Motor neuron (in vitro differentiated cells): ENCODE results near the gene TECPR2. TPM values are rescaled to one million over a fixed set of nuclear protein-coding genes. Genes with fewer than 3 reads are reported as not detected.

Experiments used
- ATAC-seq, 8 experiments: fragments of 200-7000 bp; cut with Tn5 transposase; replicated peaks in 6 of 8; 2 replicates each; pipeline ENCODE4 v1.8.0; 2021; ENCODE audit warnings: mild to moderate bottlenecking in 8 of 8, moderate library complexity in 8 of 8
- H3K27ac ChIP-seq, 2 donors: fragments of 250-450 bp; sonication (Bioruptor Pico); 2 replicates each; pipeline ENCODE4 v1.9.0; 2021; ENCODE audit warnings: antibody characterized with exemption in 2 of 2, mild to moderate bottlenecking in 2 of 2, moderate library complexity in 1 of 2
- H3K4me1 ChIP-seq, 2 donors: fragments of 250-450 bp; sonication (Bioruptor Pico); replicated peaks in 1 of 2; 2 replicates each; pipeline ENCODE4 v1.6.1; 2021; ENCODE audit warnings: antibody characterized with exemption in 2 of 2, mild to moderate bottlenecking in 2 of 2, moderate library complexity in 1 of 2
- H3K4me3 ChIP-seq, 5 donors: fragments of 250-450 bp; sonication (Bioruptor Pico); 2 replicates each; pipeline ENCODE4 v1.9.0; 2021; ENCODE audit warnings: antibody characterized with exemption in 5 of 5, mild to moderate bottlenecking in 5 of 5, moderate library complexity in 4 of 5
- WGBS, 10 experiments: fragments of 450-650 bp; shearing (Covaris generic); methylation state at CpG; one replicate each; pipeline ENCODE4 v1.0.0; 2022; 5-methylcytosine and 5-hydroxymethylcytosine counted together
- in situ Hi-C, 9 experiments: fragments of 400-800 bp; cut with MboI; loops; one replicate each; pipeline ENCODE4 v1.15.0; 2021; ENCODE audit warnings: low sequenced_read_pairs in 9 of 9, low pct_unique_long_range_greater_than_20kb in 2 of 9; ENCODE audit not compliant: unreplicated experiment in 9 of 9
- total RNA-seq, 8 experiments: library from RNA; unstranded; fragments of 300-600 nt; gene quantifications; 2 replicates each; pipeline versions ENCODE4 v1.2.3 to v1.2.4, GENCODE V29; 2022

The TECPR2 gene
- total RNA-seq, 8 experiments from 2014 or later: 6.5 to 14.2 (median 9.3) TPM

- H3K4me1 ChIP-seq: peaks cover 14 to 18% of the 10 kb centered on the region in 2 donors
- no peak overlapping the region for H3K4me3 ChIP-seq
- in situ Hi-C loops: no loop called here
- no peak overlapping the region for H3K27ac ChIP-seq
- ATAC-seq: no peak
- WGBS, 10 experiments: 44 to 95% (median 87%) methylated on average over 1 to 12 of the region's 20 CpGs; no CpG with 5 or more reads in 1 of the 10 experiments
Measured at GRCh38 chr14:102501751-102502315, 139.1 kb downstream of the TECPR2 start.

- Histone ChIP-seq H3K4me3 (no peak overlapping the region), H3K4me1 (peaks cover 14 to 18% of the 10 kb centered on the region in 2 donors), H3K27ac (no peak overlapping the region)
- 83 to 100% (median 97%) methylated on average over 1 to 7 of the region's 10 CpGs; no CpG with 5 or more reads in 4 of the 10 experiments for WGBS, 10 experiments
- no peak for ATAC-seq
- in situ Hi-C loops: no loop called here
Measured at GRCh38 chr14:102502571-102502970, 139.8 kb downstream of the TECPR2 start.

GRCh38 chr14:102503641-102504327 lies 141.0 kb downstream of the TECPR2 start:
- peak overlapping the region; percentile 82 to 95 for H3K27ac ChIP-seq
- ATAC-seq: peak in 1 of 8 experiments; percentile 8
- in situ Hi-C loops: no loop called here

GRCh38 chr14:102504328-102504999 lies 141.7 kb downstream of the TECPR2 start:
- Histone ChIP-seq H3K4me3 (no peak overlapping the region), H3K27ac (peak overlapping the region; percentile 82 to 95), H3K4me1 (peaks cover 14 to 18% of the 10 kb centered on the region in 2 donors)
- in situ Hi-C loops: no loop called here
- 33 to 96% (median 69%) methylated on average over 3 to 7 of the region's 18 CpGs; no CpG with 5 or more reads in 4 of the 10 experiments for WGBS, 10 experiments
- peak in 5 of 8 experiments; percentile 60 to 83 (median 80) for ATAC-seq

More at GRCh38 chr14:102503641-102504327, 141.0 kb downstream of the TECPR2 start:
- H3K4me3 ChIP-seq: no peak overlapping the region
- peaks cover 14 to 18% of the 10 kb centered on the region in 2 donors for H3K4me1 ChIP-seq
- 40 to 100% (median 94%) methylated on average over 1 to 6 of the region's 12 CpGs; no CpG with 5 or more reads in 1 of the 10 experiments for WGBS, 10 experiments

GRCh38 chr14:102505000-102505619 lies 142.4 kb downstream of the TECPR2 start:
- in situ Hi-C loops: no loop called here
- no peak overlapping the region for H3K4me3 ChIP-seq
- no peak for ATAC-seq
- H3K27ac ChIP-seq: peak overlapping the region; percentile 82 to 95
- 43% methylated on average over 3 of the region's 7 CpGs; no CpG with 5 or more reads in 9 of the 10 experiments for WGBS, 10 experiments
- H3K4me1 ChIP-seq: peaks cover 14 to 18% of the 10 kb centered on the region in 2 donors

- no peak overlapping the region for H3K27ac ChIP-seq
- no peak for ATAC-seq
- in situ Hi-C loops: no loop called here
- H3K4me3 ChIP-seq: no peak overlapping the region
- 80 to 86% (median 83%) methylated on average over 3 to 6 of the region's 19 CpGs; no CpG with 5 or more reads in 7 of the 10 experiments for WGBS, 10 experiments
- H3K4me1 ChIP-seq: peaks cover 18 to 22% of the 10 kb centered on the region in 2 donors
Measured at GRCh38 chr14:102505775-102506625, 143.3 kb downstream of the TECPR2 start.

- in situ Hi-C loops: no loop called here
- peaks cover 18 to 22% of the 10 kb centered on the region in 2 donors for H3K4me1 ChIP-seq
- H3K4me3 ChIP-seq: no peak overlapping the region
- WGBS, 10 experiments: 94 to 100% (median 98%) methylated on average over 1 to 6 of the region's 11 CpGs; no CpG with 5 or more reads in 6 of the 10 experiments
- no peak for ATAC-seq
- H3K27ac ChIP-seq: no peak overlapping the region
Measured at GRCh38 chr14:102506626-102506925, 143.8 kb downstream of the TECPR2 start.

- Histone ChIP-seq H3K27ac (no peak overlapping the region), H3K4me3 (no peak overlapping the region), H3K4me1 (peaks cover 18 to 22% of the 10 kb centered on the region in 2 donors)
- ATAC-seq: no peak
- 86 to 98% (median 93%) methylated on average over 3 to 25 of the region's 115 CpGs; no CpG with 5 or more reads in 5 of the 10 experiments for WGBS, 10 experiments
- in situ Hi-C loops: no loop called here
Measured at GRCh38 chr14:102507081-102507856, 144.5 kb downstream of the TECPR2 start.

GRCh38 chr14:102507857-102508312 lies 145.1 kb downstream of the TECPR2 start:
- no peak for ATAC-seq
- Histone ChIP-seq H3K27ac (no peak overlapping the region), H3K4me1 (peaks cover 18 to 22% of the 10 kb centered on the region in 2 donors), H3K4me3 (peak overlapping the region in 1 of 5 donors; percentile 96)
- 100% methylated on average over 1 to 3 of the region's 21 CpGs; no CpG with 5 or more reads in 8 of the 10 experiments for WGBS, 10 experiments
- in situ Hi-C loops: no loop called here

GRCh38 chr14:102508410-102508773 lies 145.7 kb downstream of the TECPR2 start:
- H3K27ac ChIP-seq: no peak overlapping the region
- ATAC-seq: peak in 2 of 8 experiments; percentile 1 to 5
- WGBS, 10 experiments: 90 to 100% methylated on average over 1 to 2 of the region's 14 CpGs; no CpG with 5 or more reads in 8 of the 10 experiments
- peak overlapping the region; percentile 62 to 96 (median 66) for H3K4me3 ChIP-seq
- H3K4me1 ChIP-seq: peaks cover 18 to 22% of the 10 kb centered on the region in 2 donors
- in situ Hi-C loops: no loop called here

- Histone ChIP-seq H3K27ac (peak overlapping the region in 1 of 2 donors; percentile 57), H3K4me3 (peak overlapping the region; percentile 62 to 96 (median 66)), H3K4me1 (peaks cover 13 to 21% of the 10 kb centered on the region in 2 donors)
- 7 to 40% (median 20%) methylated on average over 2 to 9 of the region's 110 CpGs; no CpG with 5 or more reads in 6 of the 10 experiments for WGBS, 10 experiments
- ATAC-seq: peak; percentile 24 to 68 (median 37)
- in situ Hi-C loops: no loop called here
Measured at GRCh38 chr14:102508774-102509745, 146.3 kb downstream of the TECPR2 start.
